ENCODE data around the gene TMEM86B. TPM values are rescaled to one million over a fixed set of nuclear protein-coding genes. Genes with fewer than 3 reads are reported as not detected.

TMEM86B gene
- total RNA-seq, 1 donor from 2014 or later = 1.4 TPM

DNA sequence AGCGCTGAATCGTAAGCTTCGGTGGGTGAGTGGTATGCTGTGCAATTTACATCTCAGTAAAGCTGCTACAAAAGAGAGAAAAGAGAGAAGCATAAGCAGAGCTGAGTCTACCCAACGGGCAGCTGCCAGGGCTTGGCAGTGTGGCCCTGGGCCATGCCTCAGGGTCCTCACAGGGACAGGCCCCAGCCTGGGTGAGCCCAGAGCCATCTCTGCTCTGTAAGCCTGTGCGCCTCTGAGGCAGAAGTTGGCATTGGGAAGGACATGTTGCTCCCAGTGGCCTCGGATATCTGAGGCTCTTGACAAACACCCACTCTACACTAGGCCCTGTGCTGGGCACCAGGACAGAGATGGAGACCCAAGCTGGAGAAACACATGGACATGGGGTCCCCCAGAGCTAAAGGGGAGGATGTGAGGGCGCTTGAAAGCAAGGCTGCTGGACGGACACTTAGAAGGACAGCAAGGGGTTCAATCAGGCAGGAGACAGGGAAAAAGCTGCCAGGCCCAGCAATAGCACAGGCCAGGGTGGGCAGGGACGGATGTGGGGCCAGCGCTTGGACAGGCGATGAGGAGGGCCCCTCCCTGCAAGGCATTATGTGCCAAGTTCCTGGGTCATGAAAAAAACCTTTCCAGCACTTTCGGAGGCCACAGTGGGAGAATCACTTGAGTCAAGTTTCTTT is 15.6 kb upstream of the TMEM86B start:
- DNase-seq (ENCODE audit: low spot score) = no peak
- no peak overlapping the region for H3K4me2 ChIP-seq
- H3K27me3 ChIP-seq = no peaks in the 10 kb centered on the region
- H3K27ac ChIP-seq = no peak overlapping the region
- H3K36me3 Mint-ChIP-seq = peaks cover 11% of the 10 kb centered on the region
- no peak overlapping the region for H3K4me3 Mint-ChIP-seq
- H3K9ac ChIP-seq = no peak overlapping the region
- H3K9me3 ChIP-seq (ENCODE audit: low read depth) = no peaks in the 10 kb centered on the region
- H2AFZ ChIP-seq (replicated peaks) = no peak overlapping the region
- TF ChIP-seq EZH2 (IDR thresholded peaks at IDR 0.05) = no peak
- TF ChIP-seq, protein P1, sequence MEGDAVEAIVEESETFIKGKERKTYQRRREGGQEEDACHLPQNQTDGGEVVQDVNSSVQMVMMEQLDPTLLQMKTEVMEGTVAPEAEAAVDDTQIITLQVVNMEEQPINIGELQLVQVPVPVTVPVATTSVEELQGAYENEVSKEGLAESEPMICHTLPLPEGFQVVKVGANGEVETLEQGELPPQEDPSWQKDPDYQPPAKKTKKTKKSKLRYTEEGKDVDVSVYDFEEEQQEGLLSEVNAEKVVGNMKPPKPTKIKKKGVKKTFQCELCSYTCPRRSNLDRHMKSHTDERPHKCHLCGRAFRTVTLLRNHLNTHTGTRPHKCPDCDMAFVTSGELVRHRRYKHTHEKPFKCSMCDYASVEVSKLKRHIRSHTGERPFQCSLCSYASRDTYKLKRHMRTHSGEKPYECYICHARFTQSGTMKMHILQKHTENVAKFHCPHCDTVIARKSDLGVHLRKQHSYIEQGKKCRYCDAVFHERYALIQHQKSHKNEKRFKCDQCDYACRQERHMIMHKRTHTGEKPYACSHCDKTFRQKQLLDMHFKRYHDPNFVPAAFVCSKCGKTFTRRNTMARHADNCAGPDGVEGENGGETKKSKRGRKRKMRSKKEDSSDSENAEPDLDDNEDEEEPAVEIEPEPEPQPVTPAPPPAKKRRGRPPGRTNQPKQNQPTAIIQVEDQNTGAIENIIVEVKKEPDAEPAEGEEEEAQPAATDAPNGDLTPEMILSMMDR (IDR thresholded peaks at IDR 0.05) = no peak
- TF ChIP-seq EZH2phosphoT487 (IDR thresholded peaks at IDR 0.05) = no peak
- H3K27ac Mint-ChIP-seq = no peak overlapping the region
- no peak overlapping the region for H3K4me3 ChIP-seq
- H3K9me3 Mint-ChIP-seq = no peaks in the 10 kb centered on the region
- no peaks in the 10 kb centered on the region for H3K36me3 ChIP-seq
- H3K4me1 ChIP-seq = no peaks in the 10 kb centered on the region
- H3K4me1 Mint-ChIP-seq = peaks cover 6% of the 10 kb centered on the region
- peaks cover 9% of the 10 kb centered on the region for H3K27me3 Mint-ChIP-seq (ENCODE audit: insufficient read depth, low read depth)
- peaks cover 16% of the 10 kb centered on the region for H3K79me2 ChIP-seq (ENCODE audit: low read depth)
- peaks cover 26% of the 10 kb centered on the region for H4K20me1 ChIP-seq (ENCODE audit: low read depth)
- no peaks in the 10 kb centered on the region for H3F3A ChIP-seq (ENCODE audit: low read depth)

DNA sequence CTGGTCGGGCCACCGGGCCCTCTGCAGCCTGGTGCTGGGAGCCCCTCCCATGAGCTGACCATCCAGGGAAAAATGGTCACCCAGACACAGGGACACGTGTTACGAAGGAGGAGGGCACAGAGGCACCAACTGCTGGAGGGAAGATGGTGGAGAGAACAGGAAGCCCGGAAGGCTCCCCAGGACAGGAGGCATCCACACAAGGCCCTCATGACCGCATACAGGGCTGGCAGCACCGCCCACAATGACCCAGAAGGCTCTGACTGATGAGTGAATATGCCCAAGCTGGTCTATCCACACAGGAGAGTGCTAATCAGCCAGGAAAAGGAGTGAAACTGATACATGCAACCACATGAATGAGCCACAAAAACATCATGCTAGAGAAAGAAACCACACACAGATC is 14.0 kb upstream of the TMEM86B start:
- no peak for DNase-seq (ENCODE audit: low spot score)
- no peaks in the 10 kb centered on the region for H3K9me3 ChIP-seq (ENCODE audit: low read depth)
- no peak overlapping the region for H3K4me3 Mint-ChIP-seq
- peaks cover 15% of the 10 kb centered on the region for H3K36me3 Mint-ChIP-seq
- H3K4me1 Mint-ChIP-seq = no peaks in the 10 kb centered on the region
- no peaks in the 10 kb centered on the region for H3K27me3 ChIP-seq
- H3K4me1 ChIP-seq = no peaks in the 10 kb centered on the region
- H3K4me3 ChIP-seq = no peak overlapping the region
- no peak overlapping the region for H3K27ac Mint-ChIP-seq
- H3K27me3 Mint-ChIP-seq (ENCODE audit: insufficient read depth, low read depth) = peaks cover 9% of the 10 kb centered on the region
- TF ChIP-seq EZH2phosphoT487 (IDR thresholded peaks at IDR 0.05) (no peak), EZH2 (IDR thresholded peaks at IDR 0.05) (no peak)
- TF ChIP-seq, protein P1 (IDR thresholded peaks at IDR 0.05) = no peak
- H4K20me1 ChIP-seq (ENCODE audit: low read depth) = peaks cover 10% of the 10 kb centered on the region
- no peaks in the 10 kb centered on the region for H3F3A ChIP-seq (ENCODE audit: low read depth)
- no peak overlapping the region for H3K9ac ChIP-seq
- H3K9me3 Mint-ChIP-seq = no peaks in the 10 kb centered on the region
- H3K79me2 ChIP-seq (ENCODE audit: low read depth) = peaks cover 3% of the 10 kb centered on the region
- H3K4me2 ChIP-seq = no peak overlapping the region
- H3K36me3 ChIP-seq = no peaks in the 10 kb centered on the region
- no peak overlapping the region for H3K27ac ChIP-seq
- no peak overlapping the region for H2AFZ ChIP-seq (replicated peaks)

DNA sequence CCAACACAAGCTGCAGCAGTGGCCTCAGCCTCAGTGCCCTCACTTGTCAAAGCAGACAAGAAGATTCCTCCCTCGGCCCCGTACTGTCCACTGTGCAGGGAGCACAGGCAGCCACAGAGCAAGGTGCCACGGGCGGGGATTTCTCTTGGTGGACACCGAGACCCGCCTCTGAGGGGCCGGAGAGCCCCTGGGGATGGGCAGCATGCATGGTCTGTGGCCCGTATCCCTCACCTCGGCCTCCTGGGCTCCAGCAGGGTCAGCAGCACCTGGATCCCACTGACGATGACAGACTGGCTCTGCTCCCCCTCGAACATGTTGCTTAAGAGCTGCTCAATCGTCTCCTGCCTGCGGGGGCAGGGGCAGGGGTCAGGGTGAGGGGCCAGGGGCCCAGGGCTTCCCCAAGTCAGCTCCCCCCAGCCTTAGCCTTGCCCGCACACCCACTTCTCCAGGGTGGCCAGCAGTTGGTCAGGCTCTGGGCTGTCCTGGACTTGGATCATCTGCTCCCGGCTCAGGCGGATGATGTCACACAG is 13.4 kb upstream of the TMEM86B start:
- H3K9me3 ChIP-seq (ENCODE audit: low read depth) = no peaks in the 10 kb centered on the region
- peaks cover 5% of the 10 kb centered on the region for H4K20me1 ChIP-seq (ENCODE audit: low read depth)
- no peaks in the 10 kb centered on the region for H3K4me1 ChIP-seq
- H3K4me3 Mint-ChIP-seq = no peak overlapping the region
- TF ChIP-seq, protein P1 (IDR thresholded peaks at IDR 0.05) = no peak
- no peak for TF ChIP-seq EZH2phosphoT487 (IDR thresholded peaks at IDR 0.05)
- TF ChIP-seq EZH2 (IDR thresholded peaks at IDR 0.05) = no peak
- H3K27ac Mint-ChIP-seq = no peak overlapping the region
- no peak for DNase-seq (ENCODE audit: low spot score)
- H3K36me3 ChIP-seq = no peaks in the 10 kb centered on the region
- H3K79me2 ChIP-seq (ENCODE audit: low read depth) = no peaks in the 10 kb centered on the region
- H3K27me3 ChIP-seq = no peaks in the 10 kb centered on the region
- no peak overlapping the region for H3K4me2 ChIP-seq
- H3F3A ChIP-seq (ENCODE audit: low read depth) = no peaks in the 10 kb centered on the region
- peaks cover 19% of the 10 kb centered on the region for H3K36me3 Mint-ChIP-seq
- no peak overlapping the region for H3K9ac ChIP-seq
- no peak overlapping the region for H3K4me3 ChIP-seq
- H3K27ac ChIP-seq = no peak overlapping the region
- H2AFZ ChIP-seq (replicated peaks) = no peak overlapping the region
- H3K27me3 Mint-ChIP-seq (ENCODE audit: insufficient read depth, low read depth) = peaks cover 9% of the 10 kb centered on the region
- H3K9me3 Mint-ChIP-seq = no peaks in the 10 kb centered on the region
- no peaks in the 10 kb centered on the region for H3K4me1 Mint-ChIP-seq
